ENCODE data around the gene SBK2. TPM values are rescaled to one million over a fixed set of nuclear protein-coding genes. Genes with fewer than 3 reads are reported as not detected.

The SBK2 gene
- total RNA-seq, 6 experiments from 2014 or later = not detected

GRCh38 chr19:55529636-55530234, 7.2 kb downstream of the SBK2 start:
- no peak for DNase-seq
- peaks cover 6% of the 10 kb centered on the region for H3K27me3 Mint-ChIP-seq (ENCODE audit: insufficient read depth)
- H3K36me3 Mint-ChIP-seq (ENCODE audit: low read depth) = no peaks in the 10 kb centered on the region

GRCh38 chr19:55528030-55528803, 8.7 kb downstream of the SBK2 start:
- TF ChIP-seq, protein P1, sequence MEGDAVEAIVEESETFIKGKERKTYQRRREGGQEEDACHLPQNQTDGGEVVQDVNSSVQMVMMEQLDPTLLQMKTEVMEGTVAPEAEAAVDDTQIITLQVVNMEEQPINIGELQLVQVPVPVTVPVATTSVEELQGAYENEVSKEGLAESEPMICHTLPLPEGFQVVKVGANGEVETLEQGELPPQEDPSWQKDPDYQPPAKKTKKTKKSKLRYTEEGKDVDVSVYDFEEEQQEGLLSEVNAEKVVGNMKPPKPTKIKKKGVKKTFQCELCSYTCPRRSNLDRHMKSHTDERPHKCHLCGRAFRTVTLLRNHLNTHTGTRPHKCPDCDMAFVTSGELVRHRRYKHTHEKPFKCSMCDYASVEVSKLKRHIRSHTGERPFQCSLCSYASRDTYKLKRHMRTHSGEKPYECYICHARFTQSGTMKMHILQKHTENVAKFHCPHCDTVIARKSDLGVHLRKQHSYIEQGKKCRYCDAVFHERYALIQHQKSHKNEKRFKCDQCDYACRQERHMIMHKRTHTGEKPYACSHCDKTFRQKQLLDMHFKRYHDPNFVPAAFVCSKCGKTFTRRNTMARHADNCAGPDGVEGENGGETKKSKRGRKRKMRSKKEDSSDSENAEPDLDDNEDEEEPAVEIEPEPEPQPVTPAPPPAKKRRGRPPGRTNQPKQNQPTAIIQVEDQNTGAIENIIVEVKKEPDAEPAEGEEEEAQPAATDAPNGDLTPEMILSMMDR (IDR thresholded peaks at IDR 0.05) = no peak
- Mint-ChIP-seq H3K27ac (no peak overlapping the region), H3K4me1 (ENCODE audit: low read depth) (peaks cover 5% of the 10 kb centered on the region; the same call in 1 of the 2 replicates), H3K36me3 (ENCODE audit: low read depth) (no peaks in the 10 kb centered on the region), H3K27me3 (ENCODE audit: insufficient read depth) (peaks cover 6% of the 10 kb centered on the region), H3K9me3 (no peaks in the 10 kb centered on the region), H3K4me3 (no peak overlapping the region)
- DNase-seq = no peak

More at GRCh38 chr19:55529636-55530234, 7.2 kb downstream of the SBK2 start:
- H3K9me3 Mint-ChIP-seq = no peaks in the 10 kb centered on the region
- H3K4me1 Mint-ChIP-seq (ENCODE audit: low read depth) = peaks cover under 1% of the 10 kb centered on the region; the same call in 1 of the 2 replicates
- TF ChIP-seq, protein P1 (IDR thresholded peaks at IDR 0.05) = no peak
- no peak overlapping the region for H3K27ac Mint-ChIP-seq
- no peak overlapping the region for H3K4me3 Mint-ChIP-seq

DNA sequence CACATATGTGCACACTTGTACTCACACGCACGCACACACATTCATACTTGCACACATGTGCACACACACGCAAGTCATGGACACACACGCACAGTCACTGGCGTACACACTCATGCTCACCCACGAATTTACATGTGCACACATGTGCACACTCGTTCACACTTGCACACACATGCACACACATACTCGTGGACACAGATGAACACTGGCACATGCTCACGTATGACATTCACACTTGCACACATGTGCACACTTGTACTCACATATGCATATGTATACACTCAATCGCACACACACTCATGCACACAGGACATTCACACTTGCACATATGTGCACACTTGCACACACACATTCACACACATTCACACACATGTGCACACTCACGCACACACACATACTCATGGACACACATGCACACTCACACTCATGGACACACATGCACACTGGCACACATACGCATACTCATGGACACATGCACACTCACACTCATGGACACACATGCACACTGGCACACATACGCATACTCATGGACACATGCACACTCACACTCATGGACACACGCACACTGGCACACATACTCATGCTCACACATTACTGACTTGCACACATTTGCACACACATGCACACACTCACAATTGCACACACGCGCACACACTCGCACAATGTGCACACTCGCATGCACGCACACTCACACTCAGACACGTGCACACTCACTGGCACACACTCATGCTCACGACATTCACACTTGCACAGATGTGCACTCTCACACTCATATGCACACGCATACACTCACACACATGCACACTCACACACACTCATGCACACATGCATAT, 9.5 kb downstream of the SBK2 start:
- no peak overlapping the region for H3K4me3 Mint-ChIP-seq
- TF ChIP-seq, protein P1 (IDR thresholded peaks at IDR 0.05) = no peak
- H3K4me1 Mint-ChIP-seq (ENCODE audit: low read depth) = peaks cover 5% of the 10 kb centered on the region; the same call in 1 of the 2 replicates
- no peak overlapping the region for H3K27ac Mint-ChIP-seq
- H3K9me3 Mint-ChIP-seq = no peaks in the 10 kb centered on the region
- H3K36me3 Mint-ChIP-seq (ENCODE audit: low read depth) = no peaks in the 10 kb centered on the region
- DNase-seq = no peak
- H3K27me3 Mint-ChIP-seq (ENCODE audit: insufficient read depth) = peaks cover 6% of the 10 kb centered on the region

DNA sequence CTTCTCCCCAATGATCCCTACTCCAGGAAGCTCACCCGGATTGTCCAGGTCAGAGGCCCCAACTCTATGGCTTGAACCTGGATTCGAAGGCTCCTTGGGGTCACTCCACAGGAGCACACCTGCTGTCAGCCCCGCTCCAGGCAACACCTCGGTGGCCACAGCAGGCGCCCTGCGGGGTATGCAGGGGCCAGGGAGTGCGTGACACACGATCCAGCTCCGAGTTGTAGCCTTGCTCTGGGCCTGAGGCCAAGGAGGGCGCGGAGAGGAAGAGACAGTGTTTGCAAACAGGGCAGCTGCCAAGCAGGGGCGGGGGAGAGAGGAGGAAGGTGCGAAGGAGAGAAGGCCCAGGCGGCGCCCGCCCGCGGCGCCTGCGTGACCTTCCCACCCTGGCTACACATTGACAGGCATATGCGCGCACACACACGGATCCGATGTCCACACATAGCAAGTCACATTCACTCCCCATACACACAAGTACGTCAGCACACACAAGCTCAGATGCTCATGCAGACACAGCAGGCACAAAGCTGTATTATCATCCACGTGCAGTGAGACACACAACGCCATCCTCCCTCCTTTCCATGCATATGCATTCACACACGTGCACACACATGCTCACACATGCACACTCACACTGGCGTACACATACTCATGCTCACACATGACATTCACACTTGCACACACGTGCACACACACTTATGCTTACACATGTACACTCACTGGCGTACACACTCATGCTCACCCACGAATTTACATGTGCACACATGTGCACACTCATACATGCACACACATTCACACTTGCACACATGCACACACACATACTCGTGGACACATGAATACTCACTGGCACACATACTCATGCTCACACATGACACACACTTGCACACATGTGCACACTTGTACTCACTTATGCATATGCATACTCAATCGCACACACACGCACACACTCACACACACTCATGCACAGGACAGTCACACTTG, 10.4 kb downstream of the SBK2 start:
- H3K9me3 Mint-ChIP-seq = no peaks in the 10 kb centered on the region
- DNase-seq = peak; percentile 51
- H3K27ac Mint-ChIP-seq = no peak overlapping the region
- H3K4me1 Mint-ChIP-seq (ENCODE audit: low read depth) = peaks cover 10% of the 10 kb centered on the region
- H3K4me3 Mint-ChIP-seq = no peak overlapping the region
- H3K27me3 Mint-ChIP-seq (ENCODE audit: insufficient read depth) = peaks cover 6% of the 10 kb centered on the region
- peaks cover 5% of the 10 kb centered on the region; the same call in 1 of the 2 replicates for H3K36me3 Mint-ChIP-seq (ENCODE audit: low read depth)
- TF ChIP-seq, protein P1 (IDR thresholded peaks at IDR 0.05) = no peak
